Neutrophil (primary cell): ENCODE results near the gene ASB7.
A peak's percentile ranks its signal among the peaks of the same experiment; 100 is the strongest.

Source experiments
- H3K27ac ChIP-seq: fragments of 200-600 bp; sonication (generic); 2 replicates; pipeline ENCODE4 v1.5.1; 2016; ENCODE audit warnings: mild to moderate bottlenecking, moderate library complexity
- H3K27me3 ChIP-seq: fragments of 200-600 bp; sonication (generic); 2 replicates; pipeline ENCODE4 v1.6.0; 2016; ENCODE audit warnings: mild to moderate bottlenecking
- H3K36me3 ChIP-seq: fragments of 200-600 bp; sonication (generic); 2 replicates; pipeline ENCODE4 v1.5.1; 2017
- H3K4me1 ChIP-seq, 2 experiments: fragments of 200-600 bp in 1 of 2; sonication (generic) in 1 of 2; 1 replicate in 1 of 2; 2 replicates in 1 of 2; pipeline versions ENCODE4 v1.5.1 to v1.6.1; 2013 to 2016; ENCODE audit warnings: low read depth in 1 of 2, low read length in 1 of 2, mild to moderate bottlenecking in 1 of 2, moderate library complexity in 1 of 2; ENCODE audit not compliant: control insufficient read depth in 1 of 2, insufficient read depth in 1 of 2
- H3K4me3 ChIP-seq, 2 experiments: fragments of 200-600 bp in 1 of 2; sonication (generic) in 1 of 2; 1 replicate in 1 of 2; 2 replicates in 1 of 2; pipeline ENCODE4 v1.5.1; 2013 to 2016; ENCODE audit warnings: low read depth in 1 of 2, low read length in 1 of 2, mild to moderate bottlenecking in 1 of 2, moderate library complexity in 1 of 2
- H3K9me3 ChIP-seq: fragments of 200-600 bp; sonication (generic); 2 replicates; pipeline ENCODE4 v1.5.1; 2016
- TF ChIP-seq, protein P1 (sequence below): fragments of 200-600 bp; sonication (generic); IDR thresholded peaks from 2 replicates; pipeline ENCODE4 v1.5.1; 2016; ENCODE audit warnings: antibody characterized with exemption

ASB7 gene

DNA sequence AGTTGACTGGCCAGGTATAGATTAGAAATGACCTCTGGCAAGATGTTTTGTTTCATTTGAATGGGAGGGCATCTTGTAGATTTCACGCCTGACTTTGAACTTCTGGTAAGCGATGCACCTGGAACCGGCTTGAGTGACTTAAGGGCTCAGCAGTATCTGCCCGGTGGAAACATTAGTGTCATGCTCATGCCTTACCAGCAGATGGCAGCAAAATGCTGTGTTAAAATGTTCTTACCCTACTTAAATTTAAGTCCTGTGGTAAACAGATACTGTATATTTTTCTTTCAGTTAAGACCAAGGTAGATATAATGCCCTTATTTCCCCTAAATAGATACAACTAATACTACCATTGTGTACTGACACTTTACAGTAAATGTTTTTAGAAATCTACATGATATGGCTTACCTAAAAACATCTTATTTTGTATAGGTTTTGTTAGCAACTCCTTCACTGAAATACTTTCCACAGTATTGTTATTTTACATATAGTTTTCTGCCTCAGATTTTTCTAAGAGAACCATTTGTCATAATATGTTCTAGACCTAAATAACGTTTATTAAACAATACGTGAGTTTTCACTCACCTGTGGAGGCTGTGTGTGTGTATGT, 25.5 kb downstream of the ASB7 start:
- Histone ChIP-seq H3K27me3 (no peaks in the 10 kb centered on the region), H3K4me1 (no peaks in the 10 kb centered on the region), H3K9me3 (no peaks in the 10 kb centered on the region), H3K27ac (no peak overlapping the region), H3K4me3 (no peak overlapping the region), H3K36me3 (peaks cover 38% of the 10 kb centered on the region)
- TF ChIP-seq, protein P1, sequence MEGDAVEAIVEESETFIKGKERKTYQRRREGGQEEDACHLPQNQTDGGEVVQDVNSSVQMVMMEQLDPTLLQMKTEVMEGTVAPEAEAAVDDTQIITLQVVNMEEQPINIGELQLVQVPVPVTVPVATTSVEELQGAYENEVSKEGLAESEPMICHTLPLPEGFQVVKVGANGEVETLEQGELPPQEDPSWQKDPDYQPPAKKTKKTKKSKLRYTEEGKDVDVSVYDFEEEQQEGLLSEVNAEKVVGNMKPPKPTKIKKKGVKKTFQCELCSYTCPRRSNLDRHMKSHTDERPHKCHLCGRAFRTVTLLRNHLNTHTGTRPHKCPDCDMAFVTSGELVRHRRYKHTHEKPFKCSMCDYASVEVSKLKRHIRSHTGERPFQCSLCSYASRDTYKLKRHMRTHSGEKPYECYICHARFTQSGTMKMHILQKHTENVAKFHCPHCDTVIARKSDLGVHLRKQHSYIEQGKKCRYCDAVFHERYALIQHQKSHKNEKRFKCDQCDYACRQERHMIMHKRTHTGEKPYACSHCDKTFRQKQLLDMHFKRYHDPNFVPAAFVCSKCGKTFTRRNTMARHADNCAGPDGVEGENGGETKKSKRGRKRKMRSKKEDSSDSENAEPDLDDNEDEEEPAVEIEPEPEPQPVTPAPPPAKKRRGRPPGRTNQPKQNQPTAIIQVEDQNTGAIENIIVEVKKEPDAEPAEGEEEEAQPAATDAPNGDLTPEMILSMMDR, result peak; percentile 90

DNA sequence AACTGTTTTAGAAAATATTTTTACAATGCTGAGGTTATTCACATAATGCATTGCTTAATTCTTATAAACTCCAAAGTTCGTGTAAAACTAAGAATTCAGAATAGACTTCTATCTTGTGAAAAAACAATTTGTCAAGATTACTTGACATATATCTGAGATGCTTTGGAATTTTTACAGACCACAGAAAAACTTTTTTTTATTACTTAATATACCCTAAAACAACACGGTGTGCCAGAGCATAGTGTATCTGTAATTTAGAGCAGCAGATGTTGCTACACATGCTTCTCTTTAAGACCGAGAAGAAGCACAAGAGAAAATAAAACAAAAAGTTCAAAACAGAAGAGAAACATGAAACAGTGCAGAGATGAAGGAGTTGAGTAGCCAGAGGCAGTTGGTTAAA, 26.4 kb downstream of the ASB7 start:
- TF ChIP-seq, protein P1, result no peak
- H3K27ac ChIP-seq, result no peak overlapping the region
- no peak overlapping the region for H3K4me3 ChIP-seq
- H3K4me1 ChIP-seq, result peaks cover 3 to 6% of the 10 kb centered on the region in 2 experiments
- no peaks in the 10 kb centered on the region for H3K9me3 ChIP-seq
- no peaks in the 10 kb centered on the region for H3K27me3 ChIP-seq
- peaks cover 39% of the 10 kb centered on the region for H3K36me3 ChIP-seq

DNA sequence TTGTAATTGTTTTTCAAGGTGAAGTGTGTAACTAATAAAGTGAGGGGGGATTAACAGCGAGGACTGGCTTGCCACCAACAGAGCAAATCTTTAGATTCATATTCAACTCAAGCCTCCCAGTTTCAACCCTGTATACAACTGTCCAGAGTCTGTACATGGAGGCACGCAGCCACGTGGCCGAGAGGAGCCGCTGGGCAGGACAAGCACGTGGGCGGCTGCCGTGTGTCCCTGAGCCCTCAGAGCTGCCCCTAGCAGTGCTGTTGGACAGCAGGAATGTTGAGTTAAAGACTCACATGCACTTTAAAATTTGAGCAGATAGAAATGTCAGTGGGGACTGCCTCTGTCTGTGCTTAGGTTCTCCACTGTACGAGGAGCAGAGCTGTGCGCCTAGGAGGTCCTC, 29.4 kb downstream of the ASB7 start:
- Histone ChIP-seq H3K27ac (no peak overlapping the region), H3K4me1 (peaks cover 10% of the 10 kb centered on the region in 2 experiments), H3K4me3 (no peak overlapping the region), H3K36me3 (peaks cover 54% of the 10 kb centered on the region), H3K27me3 (no peaks in the 10 kb centered on the region), H3K9me3 (no peaks in the 10 kb centered on the region)
- TF ChIP-seq, protein P1, result no peak

DNA sequence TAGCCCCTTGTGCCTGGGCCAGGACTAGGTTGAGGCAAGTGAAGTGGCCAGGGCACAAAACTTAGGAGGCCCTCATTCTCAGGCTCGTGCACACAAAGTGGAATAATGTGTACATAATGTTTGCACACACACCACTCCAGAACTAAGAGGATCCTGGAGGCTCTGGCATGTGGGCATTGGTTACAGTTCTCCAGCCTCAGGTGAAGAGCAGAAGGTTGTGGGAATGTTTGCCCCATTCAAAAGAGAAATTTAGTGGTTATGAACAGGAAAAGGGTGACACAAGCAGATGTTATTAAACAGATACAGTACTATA, 31.3 kb downstream of the ASB7 start:
- no peaks in the 10 kb centered on the region for H3K27me3 ChIP-seq
- TF ChIP-seq, protein P1, result no peak
- peak overlapping the region; percentile 69 for H3K27ac ChIP-seq
- H3K9me3 ChIP-seq, result no peaks in the 10 kb centered on the region
- H3K36me3 ChIP-seq, result peaks cover 54% of the 10 kb centered on the region
- no peak overlapping the region for H3K4me3 ChIP-seq
- peaks cover 10 to 11% of the 10 kb centered on the region in 2 experiments for H3K4me1 ChIP-seq

DNA sequence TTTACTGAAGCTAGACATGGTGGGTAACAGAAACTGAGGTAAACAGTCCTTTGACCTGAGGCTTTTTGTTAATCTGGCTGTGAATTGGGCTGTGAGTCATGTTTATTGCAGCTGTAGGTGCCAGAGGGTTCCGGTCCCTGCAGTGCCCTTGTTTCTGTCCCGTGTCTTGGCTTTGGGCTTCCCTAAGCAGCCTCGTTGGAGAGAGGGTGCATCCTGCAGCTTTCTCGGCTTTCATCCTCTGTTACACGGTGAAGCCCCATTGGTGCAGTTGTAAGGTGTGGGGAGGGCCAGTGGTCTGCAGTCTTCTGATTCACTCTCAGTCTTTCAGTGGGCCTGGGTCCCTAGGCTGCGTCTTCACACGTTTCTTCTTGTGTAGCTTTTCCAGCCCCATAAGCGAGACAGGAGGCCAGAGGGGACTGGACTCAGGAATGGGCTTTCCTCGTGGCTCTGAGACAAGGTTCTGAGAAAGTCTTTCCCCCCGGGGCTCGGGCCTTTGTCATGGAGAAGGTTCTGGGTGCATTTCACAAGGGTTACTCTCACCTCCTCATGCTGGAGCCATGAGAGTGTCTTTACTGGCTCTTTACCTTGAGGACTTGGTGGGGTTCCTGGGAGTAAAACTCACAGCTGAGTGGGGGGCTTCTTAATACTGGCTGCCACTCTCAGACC, 33.1 kb downstream of the ASB7 start:
- Histone ChIP-seq H3K9me3 (no peaks in the 10 kb centered on the region), H3K4me3 (no peak overlapping the region), H3K27ac (no peak overlapping the region), H3K27me3 (no peaks in the 10 kb centered on the region), H3K36me3 (peaks cover 39% of the 10 kb centered on the region), H3K4me1 (peaks cover 10 to 19% of the 10 kb centered on the region in 2 experiments)
- TF ChIP-seq, protein P1, result no peak
